Measurements from ENCODE around the gene AQP4.

The AQP4 gene, protein sequence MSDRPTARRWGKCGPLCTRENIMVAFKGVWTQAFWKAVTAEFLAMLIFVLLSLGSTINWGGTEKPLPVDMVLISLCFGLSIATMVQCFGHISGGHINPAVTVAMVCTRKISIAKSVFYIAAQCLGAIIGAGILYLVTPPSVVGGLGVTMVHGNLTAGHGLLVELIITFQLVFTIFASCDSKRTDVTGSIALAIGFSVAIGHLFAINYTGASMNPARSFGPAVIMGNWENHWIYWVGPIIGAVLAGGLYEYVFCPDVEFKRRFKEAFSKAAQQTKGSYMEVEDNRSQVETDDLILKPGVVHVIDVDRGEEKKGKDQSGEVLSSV

GRCh38 chr18:26865557-26865956 lies at the start of gene AQP4:
Gene AQP4 (minus strand): TSS chr18:26865707. CDS start chr18:26865689, 18 bp downstream.
- in situ Hi-C loops (cut with MboI; ENCODE audit: low sequenced_read_pairs) = loop anchor here (25.0 kb wide), 1 partner anchor 97 kb away; no protein-coding TSS in a partner anchor

DNA sequence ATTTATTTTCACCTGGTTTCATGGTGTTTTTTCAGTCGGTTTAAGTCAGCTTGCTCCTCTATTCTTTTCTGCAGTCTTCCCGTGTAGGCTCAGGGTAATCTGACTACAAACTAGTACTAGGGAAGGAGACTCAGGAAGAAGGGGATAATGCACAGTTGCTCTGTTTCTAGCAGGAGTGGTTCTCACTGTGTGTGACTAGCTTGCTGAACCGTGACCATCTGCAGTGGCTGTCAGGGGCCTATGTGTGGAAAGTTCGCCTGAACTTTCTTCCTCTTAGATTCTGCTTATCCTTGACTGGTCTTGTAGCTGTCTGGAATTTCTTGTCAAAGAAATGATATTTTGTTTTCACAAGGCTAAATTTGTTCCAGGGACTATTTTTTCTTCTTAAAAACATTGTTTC lies 46.3 kb upstream of the AQP4 start:
- in situ Hi-C loops (cut with MboI; ENCODE audit: low sequenced_read_pairs) = no loop called here

GRCh38 chr18:26909599-26910290 lies 44.2 kb upstream of the AQP4 start:
- in situ Hi-C loops (cut with MboI; ENCODE audit: low sequenced_read_pairs) = no loop called here

DNA sequence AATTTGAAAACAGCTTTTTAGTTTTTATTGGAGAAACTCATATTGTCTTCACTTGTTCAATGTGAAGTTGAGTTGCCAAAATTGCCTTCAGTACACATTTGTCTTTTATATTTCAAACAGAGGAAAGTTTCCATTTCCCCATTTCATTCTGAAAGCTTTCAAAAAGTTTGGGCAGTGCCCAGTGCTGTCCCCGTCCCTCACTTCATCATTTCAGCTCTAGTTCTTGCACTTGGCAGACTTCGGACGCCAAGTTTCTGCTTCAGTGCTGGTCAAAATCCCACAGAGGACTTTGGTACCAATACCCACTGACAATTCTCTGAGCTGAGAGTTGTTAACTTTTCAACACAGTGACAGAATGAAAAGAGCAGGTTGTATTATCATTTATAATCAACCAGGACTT lies 43.4 kb upstream of the AQP4 start:
- in situ Hi-C loops (cut with MboI; ENCODE audit: low sequenced_read_pairs) = no loop called here

GRCh38 chr18:26902291-26902690 lies 36.8 kb upstream of the AQP4 start:
- in situ Hi-C loops (cut with MboI; ENCODE audit: low sequenced_read_pairs) = no loop called here

- in situ Hi-C loops (cut with MboI; ENCODE audit: low sequenced_read_pairs) = no loop called here
Measured at GRCh38 chr18:26901020-26901419, 35.5 kb upstream of the AQP4 start.

- in situ Hi-C loops (cut with MboI; ENCODE audit: low sequenced_read_pairs) = no loop called here
Measured at GRCh38 chr18:26894426-26894825, 28.9 kb upstream of the AQP4 start.

DNA sequence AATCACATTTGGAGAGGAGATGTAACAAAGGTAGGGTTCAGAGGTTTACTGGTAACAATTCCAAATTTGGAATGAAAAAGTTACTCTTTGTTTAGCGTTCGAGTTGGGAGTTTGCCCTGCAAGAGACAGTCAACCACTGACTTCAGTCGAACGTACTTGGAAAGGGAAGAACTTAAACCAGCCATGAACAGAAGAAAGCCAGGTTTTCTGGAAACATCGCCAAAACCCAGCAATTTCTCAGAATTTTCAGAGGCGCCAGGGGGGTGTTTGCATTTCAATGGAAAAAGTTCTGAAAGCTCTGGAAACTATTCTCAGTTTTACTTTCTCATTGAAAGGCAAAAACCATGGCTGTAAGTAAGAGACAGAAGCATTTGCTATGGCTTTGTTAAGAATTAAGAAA lies 28.5 kb upstream of the AQP4 start:
- in situ Hi-C loops (cut with MboI; ENCODE audit: low sequenced_read_pairs) = no loop called here

- in situ Hi-C loops (cut with MboI; ENCODE audit: low sequenced_read_pairs) = no loop called here
Measured at GRCh38 chr18:26888259-26888658, 22.8 kb upstream of the AQP4 start.

DNA sequence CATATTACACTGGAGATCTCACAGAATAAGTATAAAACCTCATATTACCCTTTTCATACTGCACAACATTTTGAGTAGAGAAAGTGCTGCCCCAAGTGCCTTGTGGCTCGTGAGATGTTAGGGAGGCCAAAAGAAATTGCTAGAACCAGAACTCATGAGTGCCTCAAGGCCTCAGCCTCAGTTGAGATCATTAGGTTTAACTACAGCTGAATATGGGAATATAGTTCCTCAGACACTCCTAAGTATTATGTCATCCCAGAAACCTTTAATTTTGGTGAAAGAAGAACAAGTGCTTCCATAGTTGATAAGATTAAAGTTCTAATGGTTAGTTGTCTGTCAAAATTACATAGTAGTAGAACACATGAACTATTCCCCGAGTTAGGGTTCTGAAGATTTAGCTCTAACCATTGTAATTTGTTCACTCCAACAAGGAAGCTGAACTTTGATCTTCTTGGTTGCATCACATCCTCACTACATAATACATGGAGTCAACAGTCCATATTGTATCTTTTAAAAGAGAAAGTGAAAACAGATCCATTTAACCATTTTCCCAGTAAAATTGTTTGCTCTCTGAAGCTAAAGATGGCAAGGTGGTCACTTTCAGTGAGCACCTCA lies 9.6 kb upstream of the AQP4 start:
- in situ Hi-C loops (cut with MboI; ENCODE audit: low sequenced_read_pairs) = no loop called here

GRCh38 chr18:26874283-26874682 lies 8.8 kb upstream of the AQP4 start:
- in situ Hi-C loops (cut with MboI; ENCODE audit: low sequenced_read_pairs) = loop anchor here (25.0 kb wide), 1 partner anchor 88 kb away; no protein-coding TSS in a partner anchor

DNA sequence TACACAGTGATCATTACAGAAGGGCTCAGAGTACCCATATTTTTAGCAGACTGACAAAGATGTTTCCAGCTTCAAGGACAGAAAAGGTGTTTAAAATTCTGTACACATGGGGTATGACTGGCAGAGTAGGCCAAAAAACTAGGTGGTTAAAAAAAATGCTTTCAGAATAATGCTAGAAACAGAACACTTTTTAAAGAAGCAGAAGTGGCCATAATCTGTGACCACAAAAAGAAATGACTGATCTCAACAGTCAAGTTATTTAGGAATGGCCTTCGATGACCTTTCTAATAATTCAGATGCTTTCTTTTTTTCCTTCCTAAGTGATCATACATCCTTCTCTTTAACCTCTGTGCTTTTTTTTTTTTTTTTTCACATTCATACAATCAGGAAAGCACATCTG lies 4.1 kb upstream of the AQP4 start:
- in situ Hi-C loops (cut with MboI; ENCODE audit: low sequenced_read_pairs) = loop anchor here (25.0 kb wide), 1 partner anchor 93 kb away; no protein-coding TSS in a partner anchor

- in situ Hi-C loops (cut with MboI; ENCODE audit: low sequenced_read_pairs) = loop anchor here (25.0 kb wide), 1 partner anchor 93 kb away; no protein-coding TSS in a partner anchor
Measured at GRCh38 chr18:26868968-26869586, 3.6 kb upstream of the AQP4 start.

DNA sequence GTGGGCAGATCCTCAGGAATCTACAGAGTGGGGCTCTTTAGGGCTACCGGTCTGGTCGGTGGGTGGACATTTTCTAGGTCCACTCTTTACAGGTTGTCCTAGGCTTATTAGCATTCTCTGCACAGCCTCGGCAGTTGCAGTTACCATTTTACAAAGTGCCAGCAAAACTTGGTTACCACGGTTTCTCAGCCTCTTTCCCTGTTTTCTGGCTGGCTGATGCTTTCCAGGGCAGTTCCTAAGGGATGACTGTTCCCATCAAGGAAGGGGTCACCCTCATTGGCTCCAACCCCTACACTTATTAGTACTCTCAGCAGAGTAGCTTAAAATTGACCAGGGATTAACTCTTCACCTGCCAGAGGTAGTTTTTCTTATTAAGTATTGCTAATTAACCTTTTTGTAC lies 2.0 kb upstream of the AQP4 start:
- in situ Hi-C loops (cut with MboI; ENCODE audit: low sequenced_read_pairs) = loop anchor here (25.0 kb wide), 1 partner anchor 95 kb away; no protein-coding TSS in a partner anchor

- in situ Hi-C loops (cut with MboI; ENCODE audit: low sequenced_read_pairs) = loop anchor here (25.0 kb wide), 1 partner anchor 98 kb away; no protein-coding TSS in a partner anchor
Measured at GRCh38 chr18:26864658-26865057, 849 bp downstream of the AQP4 start.

DNA sequence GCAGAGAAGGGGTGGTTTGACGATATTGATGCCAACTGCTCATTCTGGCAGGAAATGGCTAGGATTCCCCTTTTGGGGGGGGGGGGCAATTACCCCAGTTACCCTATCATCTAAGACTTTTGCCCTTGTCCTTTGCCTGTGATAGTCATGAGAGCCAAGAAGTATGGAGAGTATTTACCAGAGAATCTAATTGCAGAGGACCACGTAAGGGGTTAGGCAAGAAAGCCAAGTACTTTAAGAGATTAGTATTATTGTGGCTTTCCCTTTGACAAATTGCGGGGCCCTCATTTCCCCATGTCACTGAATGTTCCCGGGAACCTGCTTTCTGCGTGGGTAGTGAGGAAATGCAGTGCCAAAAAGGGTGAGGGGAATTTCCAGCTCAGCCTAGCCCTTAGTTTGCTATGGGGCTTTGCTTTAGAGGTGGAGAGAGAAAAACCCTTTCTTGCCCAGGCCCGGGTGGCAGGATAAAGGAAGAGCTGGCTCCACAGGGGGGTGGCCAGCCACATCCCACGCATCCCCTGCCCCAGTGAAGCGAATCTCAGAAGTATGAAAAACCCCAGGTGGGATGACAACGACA lies 1.5 kb downstream of the AQP4 start:
- in situ Hi-C loops (cut with MboI; ENCODE audit: low sequenced_read_pairs) = loop anchor here (25.0 kb wide), 1 partner anchor 98 kb away; no protein-coding TSS in a partner anchor

DNA sequence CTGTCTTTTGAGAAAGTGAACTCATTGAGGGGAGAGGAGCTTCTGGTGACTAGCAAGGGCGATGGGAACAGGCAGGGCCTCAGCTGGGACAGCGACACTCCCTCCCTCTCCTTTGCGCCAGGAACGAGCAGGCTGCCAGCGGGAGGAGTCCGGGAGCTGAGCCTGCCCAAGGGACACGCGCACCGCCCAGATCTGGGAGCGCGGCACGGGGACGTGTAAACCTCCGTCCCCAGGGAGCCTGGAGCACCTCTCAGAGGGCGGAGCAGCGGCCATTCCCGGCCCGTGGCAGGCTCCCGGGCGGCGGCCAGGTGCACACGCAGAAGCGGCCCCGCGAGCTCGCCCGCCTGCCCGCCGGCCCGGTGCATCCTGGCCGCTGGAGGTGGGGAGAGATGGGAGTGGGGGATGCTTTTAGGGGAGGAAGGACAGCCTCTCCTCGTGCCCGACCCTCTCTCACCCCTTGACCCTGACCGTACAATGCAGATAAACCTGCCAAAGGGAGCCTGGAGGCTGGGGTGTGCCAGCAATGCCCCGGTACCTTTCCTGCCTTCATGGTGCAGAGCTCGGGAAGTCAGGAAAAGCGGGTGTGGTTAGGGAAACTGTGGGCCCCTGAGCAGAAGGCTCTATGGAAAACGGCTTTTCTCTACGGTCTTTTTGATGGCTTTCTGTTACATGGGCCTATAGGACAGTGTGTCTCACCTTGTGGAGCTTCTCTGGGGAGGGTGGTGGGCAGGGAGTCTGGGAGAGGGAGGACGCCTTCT lies 2.2 kb downstream of the AQP4 start:
- in situ Hi-C loops (cut with MboI; ENCODE audit: low sequenced_read_pairs) = loop anchor here (25.0 kb wide), 1 partner anchor 99 kb away; no protein-coding TSS in a partner anchor

DNA sequence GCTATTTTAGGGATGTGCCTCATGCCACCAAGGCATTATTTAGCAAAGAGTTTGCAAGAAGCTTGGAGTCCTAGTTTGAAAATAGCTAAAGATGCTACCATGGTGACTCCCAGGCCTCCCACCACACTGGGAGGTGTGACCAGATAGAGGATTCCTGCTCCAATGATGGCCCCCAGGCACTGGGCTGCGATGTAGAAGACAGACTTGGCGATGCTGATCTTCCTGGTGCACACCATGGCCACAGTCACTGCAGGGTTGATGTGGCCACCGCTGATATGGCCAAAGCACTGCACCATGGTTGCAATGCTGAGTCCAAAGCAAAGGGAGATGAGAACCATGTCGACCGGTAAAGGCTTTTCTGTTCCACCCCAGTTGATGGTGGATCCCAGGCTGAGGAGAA lies 3.4 kb downstream of the AQP4 start:
- in situ Hi-C loops (cut with MboI; ENCODE audit: low sequenced_read_pairs) = loop anchor here (25.0 kb wide), 1 partner anchor 100 kb away; no protein-coding TSS in a partner anchor

DNA sequence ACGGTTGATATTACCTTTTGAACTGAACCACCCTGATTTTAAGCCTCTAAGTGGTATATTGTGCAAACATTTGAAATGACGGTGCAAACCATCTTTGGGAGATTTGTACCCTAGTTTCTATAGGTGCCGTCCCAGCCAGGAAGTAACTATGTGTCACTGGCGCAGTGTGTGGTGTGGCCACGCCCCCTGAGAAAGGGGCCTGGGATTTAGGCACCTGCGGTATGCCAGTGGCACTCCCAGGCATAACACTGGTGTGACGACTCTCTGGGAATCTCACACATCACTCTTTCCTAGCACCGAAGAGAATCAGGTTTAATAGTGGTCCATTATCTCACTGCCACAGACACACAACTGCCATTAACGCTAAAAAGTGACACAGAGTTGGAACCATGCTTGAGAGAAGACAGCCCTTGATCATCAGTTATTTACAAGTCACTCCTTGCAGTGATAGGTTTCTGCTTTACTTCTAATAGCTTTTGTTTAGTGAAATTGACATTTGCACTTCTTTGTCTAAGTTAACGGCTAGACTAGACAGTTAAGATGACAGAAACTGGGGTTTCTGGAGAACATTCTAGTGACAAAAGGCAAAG lies 11.1 kb downstream of the AQP4 start:
- in situ Hi-C loops (cut with MboI; ENCODE audit: low sequenced_read_pairs) = loop anchor here (25.0 kb wide), 1 partner anchor 108 kb away; no protein-coding TSS in a partner anchor

Data from HL-60/S4 (cell line).